GM10266 (cell line): ENCODE data around the gene SOX13.

Source experiments
- DNase-seq: peaks from one replicate; pipeline ENCODE4 v3.0.0; 2012; ENCODE audit errors: extremely low spot score
- TF ChIP-seq, protein P1 (sequence below): IDR thresholded peaks from 2 replicates; pipeline ENCODE4 v1.5.1; 2012; ENCODE audit warnings: mild to moderate bottlenecking, low read depth; ENCODE audit not compliant: control insufficient read depth, insufficient read depth; ENCODE audit errors: missing control alignments

Gene SOX13

DNA sequence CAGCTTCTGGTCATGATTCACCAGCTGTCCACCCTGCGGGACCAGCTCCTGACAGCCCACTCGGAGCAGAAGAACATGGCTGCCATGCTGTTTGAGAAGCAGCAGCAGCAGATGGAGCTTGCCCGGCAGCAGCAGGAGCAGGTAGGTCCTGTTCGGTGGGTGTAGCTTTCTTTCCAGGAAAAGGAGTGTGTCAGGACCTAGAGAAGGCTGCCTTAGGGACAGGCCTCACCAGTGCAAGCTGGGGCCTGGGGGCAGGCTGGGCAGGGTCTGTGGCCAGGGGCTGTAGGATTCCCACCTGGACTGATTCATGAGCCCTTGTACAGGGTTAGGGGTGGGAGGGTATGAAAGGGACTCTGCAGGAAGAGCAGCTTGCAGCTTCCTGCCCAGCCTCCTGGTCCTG is 43.6 kb downstream of the SOX13 start:
- TF ChIP-seq, protein P1, sequence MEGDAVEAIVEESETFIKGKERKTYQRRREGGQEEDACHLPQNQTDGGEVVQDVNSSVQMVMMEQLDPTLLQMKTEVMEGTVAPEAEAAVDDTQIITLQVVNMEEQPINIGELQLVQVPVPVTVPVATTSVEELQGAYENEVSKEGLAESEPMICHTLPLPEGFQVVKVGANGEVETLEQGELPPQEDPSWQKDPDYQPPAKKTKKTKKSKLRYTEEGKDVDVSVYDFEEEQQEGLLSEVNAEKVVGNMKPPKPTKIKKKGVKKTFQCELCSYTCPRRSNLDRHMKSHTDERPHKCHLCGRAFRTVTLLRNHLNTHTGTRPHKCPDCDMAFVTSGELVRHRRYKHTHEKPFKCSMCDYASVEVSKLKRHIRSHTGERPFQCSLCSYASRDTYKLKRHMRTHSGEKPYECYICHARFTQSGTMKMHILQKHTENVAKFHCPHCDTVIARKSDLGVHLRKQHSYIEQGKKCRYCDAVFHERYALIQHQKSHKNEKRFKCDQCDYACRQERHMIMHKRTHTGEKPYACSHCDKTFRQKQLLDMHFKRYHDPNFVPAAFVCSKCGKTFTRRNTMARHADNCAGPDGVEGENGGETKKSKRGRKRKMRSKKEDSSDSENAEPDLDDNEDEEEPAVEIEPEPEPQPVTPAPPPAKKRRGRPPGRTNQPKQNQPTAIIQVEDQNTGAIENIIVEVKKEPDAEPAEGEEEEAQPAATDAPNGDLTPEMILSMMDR = no peak
- no peak for DNase-seq

DNA sequence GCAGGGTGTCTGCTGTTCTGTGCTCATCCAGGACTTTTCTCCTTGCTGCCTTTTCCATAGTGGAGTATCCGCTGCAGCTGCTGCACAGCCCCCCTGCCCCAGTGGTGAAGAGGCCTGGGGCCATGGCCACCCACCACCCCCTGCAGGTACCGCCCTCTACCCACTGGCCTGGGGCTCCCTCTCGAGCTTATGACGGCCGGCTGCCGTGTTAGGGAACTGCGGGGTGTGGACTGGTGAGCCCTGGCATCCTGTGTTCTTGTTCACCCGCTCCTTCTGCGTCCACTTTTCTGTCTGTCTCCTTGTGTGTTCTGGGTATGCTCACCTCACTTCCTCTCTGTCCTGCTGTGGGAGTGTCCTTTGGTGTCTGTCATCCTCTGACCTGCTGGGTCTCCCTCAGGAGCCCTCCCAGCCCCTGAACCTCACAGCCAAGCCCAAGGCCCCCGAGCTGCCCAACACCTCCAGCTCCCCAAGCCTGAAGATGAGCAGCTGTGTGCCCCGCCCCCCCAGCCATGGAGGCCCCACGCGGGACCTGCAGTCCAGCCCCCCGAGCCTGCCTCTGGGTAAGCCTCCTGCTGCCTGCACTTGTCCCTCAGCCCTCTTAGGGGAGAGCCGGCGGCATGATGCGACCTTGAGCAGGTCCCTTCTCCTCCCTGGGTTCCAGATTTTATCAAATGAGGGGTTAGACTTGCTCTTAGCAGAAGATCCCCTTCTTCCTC is 49.1 kb downstream of the SOX13 start:
- TF ChIP-seq, protein P1 = no peak
- no peak for DNase-seq

DNA sequence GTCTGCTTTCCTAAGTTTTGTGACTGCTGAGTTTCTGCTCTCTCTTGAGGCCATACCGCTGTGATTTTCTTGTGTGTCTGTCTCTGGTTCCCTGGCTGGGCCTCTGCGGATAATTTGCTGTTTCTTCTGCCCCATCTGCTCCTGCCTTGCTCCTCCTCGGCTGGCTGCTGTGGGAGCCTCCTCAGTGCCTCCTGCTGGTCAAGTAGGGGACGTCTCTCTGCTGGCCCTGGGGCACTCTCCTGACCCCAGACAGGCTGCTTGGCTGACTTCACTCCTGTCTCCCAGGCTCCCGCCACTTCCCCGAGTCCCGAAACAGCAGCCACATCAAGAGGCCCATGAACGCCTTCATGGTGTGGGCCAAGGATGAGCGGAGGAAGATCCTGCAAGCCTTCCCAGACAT is 50.5 kb downstream of the SOX13 start:
- TF ChIP-seq, protein P1 = no peak
- no peak for DNase-seq

DNA sequence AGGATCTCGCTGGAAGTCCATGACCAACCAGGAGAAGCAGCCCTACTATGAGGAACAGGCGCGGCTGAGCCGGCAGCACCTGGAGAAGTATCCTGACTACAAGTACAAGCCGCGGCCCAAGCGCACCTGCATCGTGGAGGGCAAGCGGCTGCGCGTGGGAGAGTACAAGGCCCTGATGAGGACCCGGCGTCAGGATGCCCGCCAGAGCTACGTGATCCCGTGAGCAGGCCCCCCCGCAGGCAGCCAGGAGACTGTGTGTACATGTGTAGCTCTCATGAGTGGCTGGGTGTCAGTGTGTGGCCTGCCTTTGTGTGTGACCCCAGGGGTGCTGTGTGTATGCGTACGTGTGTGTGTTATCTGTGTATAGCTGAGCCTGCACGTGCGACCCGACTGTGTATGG is 51.7 kb downstream of the SOX13 start:
- DNase-seq = no peak
- TF ChIP-seq, protein P1 = no peak

DNA sequence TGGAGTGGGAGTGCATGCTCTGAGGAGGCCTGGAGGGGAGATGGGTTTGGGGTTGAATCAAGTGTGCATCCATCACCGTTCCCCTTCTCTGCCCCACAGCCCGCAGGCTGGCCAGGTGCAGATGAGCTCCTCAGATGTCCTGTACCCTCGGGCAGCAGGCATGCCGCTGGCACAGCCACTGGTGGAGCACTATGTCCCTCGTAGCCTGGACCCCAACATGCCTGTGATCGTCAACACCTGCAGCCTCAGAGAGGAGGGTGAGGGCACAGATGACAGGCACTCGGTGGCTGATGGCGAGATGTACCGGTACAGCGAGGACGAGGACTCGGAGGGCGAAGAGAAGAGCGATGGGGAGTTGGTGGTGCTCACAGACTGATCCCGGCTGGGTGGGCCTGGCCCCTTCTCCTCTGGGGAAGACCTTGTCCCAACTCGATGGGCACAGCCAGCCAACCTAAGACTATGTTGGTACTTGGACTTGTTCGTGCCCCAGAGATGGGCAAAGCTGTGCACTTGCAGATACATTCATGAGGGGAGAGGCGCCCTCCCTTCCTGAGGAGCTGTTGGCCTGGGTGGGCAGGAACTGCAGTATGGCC is 52.9 kb downstream of the SOX13 start:
- TF ChIP-seq, protein P1 = no peak
- no peak for DNase-seq

DNA sequence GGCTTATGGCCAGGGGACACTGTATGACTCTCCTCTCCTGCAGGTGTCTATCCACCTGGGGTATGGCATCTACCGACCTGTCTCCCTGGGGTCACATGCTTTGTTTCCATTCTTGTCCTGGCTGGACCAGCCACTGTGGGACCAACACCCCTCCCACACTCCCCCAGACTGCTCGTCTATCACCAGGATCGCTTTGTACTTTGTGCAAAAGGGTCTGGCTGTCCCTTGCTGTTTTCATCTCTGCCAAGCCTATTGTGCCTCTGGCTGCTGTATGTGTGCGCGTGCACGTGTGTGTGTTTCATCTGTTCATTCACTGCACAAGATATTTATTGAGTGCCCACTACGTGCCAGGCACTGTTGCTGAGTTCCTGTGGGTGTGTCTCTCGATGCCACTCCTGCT is 53.5 kb downstream of the SOX13 start:
- TF ChIP-seq, protein P1 = no peak
- DNase-seq = no peak

DNA sequence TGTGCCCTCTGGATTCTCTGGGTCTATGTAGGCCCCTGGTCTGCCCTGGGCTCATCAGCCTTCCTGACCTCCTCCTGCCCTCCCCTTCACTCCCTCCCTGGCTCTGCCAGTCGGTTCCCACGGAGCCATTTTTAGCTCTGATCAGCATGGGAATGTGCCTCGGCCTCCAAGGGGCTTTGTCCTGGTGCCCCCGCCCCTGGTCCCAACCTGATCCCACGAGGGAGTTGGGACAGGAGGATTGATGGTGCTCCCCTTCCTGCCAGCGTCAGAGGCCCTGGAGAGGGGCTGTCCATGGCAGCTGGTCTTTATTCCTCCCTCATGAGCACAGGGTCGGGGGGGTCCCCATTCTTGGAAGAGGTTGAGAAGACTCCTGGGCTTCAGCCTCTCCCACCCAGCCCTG is 54.0 kb downstream of the SOX13 start:
- TF ChIP-seq, protein P1 = no peak
- DNase-seq = no peak
